Fibroblast of skin of left biceps (primary cell): ENCODE data around the gene ERMN.
"Not testable (repeated sequence)": the region's sequence is repeated elsewhere in the genome, so short reads cannot be mapped to it uniquely, and the experiment has no call there.

Experiments
- DNase-seq, 2 experiments: peaks; one replicate each; pipeline ENCODE4 v3.0.0-alpha.2; 2013; ENCODE audit warnings: low read depth in 2 of 2

ERMN gene

GRCh38 chr2:157325786-157326185 is at the start of gene ERMN:
Gene ERMN, minus strand, starts transcription at chr2:157325824. Its CDS starts 182 bp downstream, at chr2:157325642.
- no peak for DNase-seq

GRCh38 chr2:157375384-157375783 is 49.8 kb upstream of the ERMN start:
- DNase-seq = no peak

- DNase-seq = not testable (repeated sequence)
These were observed 42.9 kb upstream of the ERMN start for GRCh38 chr2:157368508-157368907.

GRCh38 chr2:157367704-157368103 is 42.1 kb upstream of the ERMN start:
- DNase-seq = no peak

- no peak for DNase-seq
These were observed 38.8 kb upstream of the ERMN start for GRCh38 chr2:157364257-157364974.

GRCh38 chr2:157363612-157364101 is 38.0 kb upstream of the ERMN start:
- peak; percentile 55 to 68 for DNase-seq

GRCh38 chr2:157362627-157363026 is 37.0 kb upstream of the ERMN start:
- DNase-seq = no peak

GRCh38 chr2:157361526-157361925 is 35.9 kb upstream of the ERMN start:
- no peak for DNase-seq

GRCh38 chr2:157359628-157360027 is 34.0 kb upstream of the ERMN start:
- DNase-seq = no peak

GRCh38 chr2:157355618-157356017 is 30.0 kb upstream of the ERMN start:
- peak in 1 of 2 experiments; percentile 17 for DNase-seq

- DNase-seq = peak in 1 of 2 experiments; percentile 23
These were observed 24.4 kb upstream of the ERMN start for GRCh38 chr2:157349949-157350515.

- no peak for DNase-seq
These were observed 22.8 kb upstream of the ERMN start for GRCh38 chr2:157348291-157348921.

GRCh38 chr2:157345647-157346389 is 20.2 kb upstream of the ERMN start:
- no peak for DNase-seq

- DNase-seq = peak; percentile 25 to 30
These were observed 15.8 kb upstream of the ERMN start for GRCh38 chr2:157341381-157341780.

GRCh38 chr2:157339965-157340655 is 14.5 kb upstream of the ERMN start:
- peak in 1 of 2 experiments; percentile 15 for DNase-seq

GRCh38 chr2:157337978-157338377 is 12.4 kb upstream of the ERMN start:
- DNase-seq = no peak

GRCh38 chr2:157336137-157337010 is 10.8 kb upstream of the ERMN start:
- DNase-seq = no peak

- DNase-seq = no peak
These were observed 9.2 kb upstream of the ERMN start for GRCh38 chr2:157334797-157335196.

- no peak for DNase-seq
These were observed 8.7 kb upstream of the ERMN start for GRCh38 chr2:157334335-157334734.

- no peak for DNase-seq
These were observed 7.9 kb upstream of the ERMN start for GRCh38 chr2:157333304-157334047.
